GM12878 (cell line): Measurements from ENCODE around the gene LCLAT1.

ENCODE experiments used
- ATF7 ChIP-seq: fragments of 450-650 bp; IDR thresholded peaks from 2 replicates; pipeline ENCODE4 v1.6.1; 2016; ENCODE audit warnings: low read depth, mild to moderate bottlenecking
- EED ChIP-seq: sonication (generic); IDR thresholded peaks from 2 replicates; pipeline ENCODE4 v1.6.1; 2016; ENCODE audit warnings: antibody characterized with exemption, low read depth
- NR2C2 ChIP-seq: IDR thresholded peaks from 2 replicates; pipeline ENCODE4 v1.6.1; 2011; ENCODE audit warnings: borderline replicate concordance, low read depth; ENCODE audit not compliant: control insufficient read depth, insufficient read length
- POLR2A ChIP-seq: IDR thresholded peaks from 2 replicates; pipeline ENCODE4 v1.6.1; 2011; ENCODE audit warnings: low read depth, mild to moderate bottlenecking, low read length
- POLR2AphosphoS5 ChIP-seq: IDR thresholded peaks from 2 replicates; pipeline ENCODE4 v1.6.1; 2011; ENCODE audit warnings: mild to moderate bottlenecking, low read length, inconsistent platforms
- SP1 ChIP-seq: IDR thresholded peaks from one replicate; pipeline ENCODE4 v1.6.1; 2011; ENCODE audit warnings: low read depth, low read length
- WRNIP1 ChIP-seq: IDR thresholded peaks from 2 replicates; pipeline ENCODE4 v1.6.1; 2011; ENCODE audit warnings: low read depth, low read length, improper control_type of control experiment, borderline replicate concordance

GRCh38 chr2:30470426-30470825 lies 23.4 kb downstream of the LCLAT1 start:
- TF ChIP-seq POLR2A (no peak), POLR2AphosphoS5 (no peak), EED (no peak), WRNIP1 (no peak), SP1 (no peak), NR2C2 (no peak), ATF7 (no peak)
